Stimulated activated naive CD8-positive, alpha-beta T cell treated with anti-CD3 and anti-CD28 coated beads, Interleukin-15, Interleukin-2, amounts not matched to agents 100 ng/mL and 50 ng/mL, for 24 hours (primary cell): Measurements from ENCODE around the gene PELI3.

Experiments used
- H3K27ac Mint-ChIP-seq: one replicate; pipeline ENCODE4 v1.8.0; 2021; ENCODE audit warnings: mild to moderate bottlenecking, mixed read lengths
- H3K27me3 Mint-ChIP-seq: one replicate; pipeline ENCODE4 v1.8.0; 2021; ENCODE audit warnings: mixed read lengths
- H3K36me3 Mint-ChIP-seq: one replicate; pipeline ENCODE4 v1.8.0; 2021; ENCODE audit warnings: low read depth, mixed read lengths
- H3K4me1 Mint-ChIP-seq: one replicate; pipeline ENCODE4 v1.8.0; 2021; ENCODE audit warnings: low read depth, mixed read lengths
- H3K4me3 Mint-ChIP-seq: one replicate; pipeline ENCODE4 v1.8.0; 2021; ENCODE audit warnings: mild to moderate bottlenecking, mixed read lengths
- H3K9me3 Mint-ChIP-seq: one replicate; pipeline ENCODE4 v1.8.0; 2021; ENCODE audit warnings: mixed read lengths

Gene PELI3

DNA sequence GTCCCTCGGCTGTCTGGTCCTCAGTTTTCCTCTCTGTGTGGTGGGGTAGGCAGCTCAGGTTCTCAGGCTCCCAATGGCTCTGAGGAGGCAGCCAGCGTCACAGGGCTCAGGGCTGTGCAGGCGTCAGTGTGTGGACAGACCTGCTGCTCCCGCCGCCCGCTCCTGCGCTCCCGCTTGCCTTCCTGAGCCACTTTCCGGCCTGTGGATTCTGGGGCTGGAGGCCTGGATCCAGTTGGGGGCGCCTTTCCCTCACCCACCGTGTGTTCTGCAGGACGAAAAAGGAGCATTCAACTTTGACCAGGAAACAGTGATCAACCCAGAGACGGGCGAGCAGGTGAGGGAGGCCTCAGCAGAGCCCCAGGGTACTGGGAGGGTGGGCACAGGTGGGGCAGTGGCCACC is 28.2 kb downstream of the PELI3 start:
- peaks cover 33% of the 10 kb centered on the region for H3K36me3 Mint-ChIP-seq

DNA sequence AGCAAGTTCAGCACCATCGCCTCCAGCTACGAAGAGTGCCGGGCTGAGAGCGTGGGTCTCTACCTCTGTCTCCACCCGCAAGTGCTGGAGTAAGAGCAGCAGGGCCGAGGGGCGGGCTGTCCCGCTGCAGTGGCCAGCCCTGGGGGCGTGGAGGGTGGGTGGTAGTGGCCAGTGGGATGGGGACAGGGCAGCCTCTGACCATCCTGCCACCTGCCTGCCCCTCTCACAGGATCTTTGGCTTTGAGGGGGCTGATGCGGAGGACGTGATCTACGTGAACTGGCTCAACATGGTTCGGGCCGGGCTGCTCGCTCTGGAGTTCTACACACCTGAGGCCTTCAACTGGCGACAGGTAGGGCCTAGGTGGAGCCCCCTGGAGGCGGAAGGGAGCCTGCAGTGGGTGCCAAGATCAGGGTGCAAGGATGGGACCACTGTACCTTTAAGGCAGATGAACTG is 28.7 kb downstream of the PELI3 start:
- H3K27ac Mint-ChIP-seq: no peak overlapping the region

More for the DNA sequence above, 28.2 kb downstream of the PELI3 start:
- no peak overlapping the region for H3K4me3 Mint-ChIP-seq
- H3K27ac Mint-ChIP-seq: no peak overlapping the region
- no peaks in the 10 kb centered on the region for H3K9me3 Mint-ChIP-seq
- H3K4me1 Mint-ChIP-seq: no peaks in the 10 kb centered on the region
- H3K27me3 Mint-ChIP-seq: no peaks in the 10 kb centered on the region

DNA sequence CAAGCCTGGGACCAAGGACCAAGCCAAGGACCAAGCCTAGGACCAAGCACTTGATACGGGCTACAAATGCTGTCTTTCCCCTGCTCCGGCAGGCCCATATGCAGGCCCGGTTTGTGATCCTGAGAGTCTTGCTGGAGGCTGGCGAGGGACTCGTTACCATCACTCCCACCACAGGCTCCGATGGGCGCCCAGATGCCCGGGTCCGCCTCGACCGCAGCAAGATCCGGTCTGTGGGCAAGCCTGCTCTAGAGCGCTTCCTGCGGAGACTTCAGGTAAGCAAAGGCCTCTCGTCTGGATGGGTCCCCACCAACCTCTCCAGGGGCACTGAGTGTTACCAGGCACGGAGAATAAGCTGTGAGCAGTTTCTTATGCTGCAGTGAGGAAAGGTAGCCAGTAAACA is 30.5 kb downstream of the PELI3 start:
- Mint-ChIP-seq H3K4me3 (no peak overlapping the region), H3K9me3 (no peaks in the 10 kb centered on the region), H3K4me1 (no peaks in the 10 kb centered on the region), H3K27ac (no peak overlapping the region), H3K27me3 (no peaks in the 10 kb centered on the region), H3K36me3 (peaks cover 43% of the 10 kb centered on the region)

More for the DNA sequence above, 28.7 kb downstream of the PELI3 start:
- Mint-ChIP-seq H3K9me3 (no peaks in the 10 kb centered on the region), H3K4me3 (no peak overlapping the region), H3K4me1 (no peaks in the 10 kb centered on the region), H3K36me3 (peaks cover 36% of the 10 kb centered on the region), H3K27me3 (no peaks in the 10 kb centered on the region)

DNA sequence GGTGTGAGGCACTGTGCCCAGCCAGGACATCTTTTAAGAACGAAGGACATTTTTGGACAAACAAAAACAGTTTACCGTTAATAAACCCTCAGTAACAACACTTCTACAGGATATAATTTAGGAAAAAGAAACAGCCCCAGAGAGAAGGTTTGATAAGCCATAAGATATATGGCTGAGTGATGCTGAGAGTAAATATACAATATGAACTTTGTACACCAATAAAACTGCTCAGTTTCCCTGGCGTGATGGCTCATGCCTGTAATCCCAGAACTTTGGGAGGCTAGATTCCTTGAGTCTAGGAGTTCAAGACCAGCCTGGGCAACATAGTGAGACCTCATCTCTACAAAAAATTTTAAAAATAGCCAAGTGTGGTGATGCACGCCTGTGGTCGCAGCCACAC is 31.8 kb downstream of the PELI3 start:
- no peaks in the 10 kb centered on the region for H3K9me3 Mint-ChIP-seq
- H3K4me1 Mint-ChIP-seq: no peaks in the 10 kb centered on the region
- no peak overlapping the region for H3K27ac Mint-ChIP-seq
- H3K4me3 Mint-ChIP-seq: no peak overlapping the region
- H3K27me3 Mint-ChIP-seq: no peaks in the 10 kb centered on the region
- peaks cover 42% of the 10 kb centered on the region for H3K36me3 Mint-ChIP-seq

GRCh38 chr11:66505276-66505816 is 38.6 kb downstream of the PELI3 start:
- Mint-ChIP-seq H3K9me3 (no peaks in the 10 kb centered on the region), H3K4me1 (peaks cover 4% of the 10 kb centered on the region), H3K27me3 (no peaks in the 10 kb centered on the region), H3K27ac (no peak overlapping the region), H3K36me3 (peaks cover 34% of the 10 kb centered on the region), H3K4me3 (no peak overlapping the region)

DNA sequence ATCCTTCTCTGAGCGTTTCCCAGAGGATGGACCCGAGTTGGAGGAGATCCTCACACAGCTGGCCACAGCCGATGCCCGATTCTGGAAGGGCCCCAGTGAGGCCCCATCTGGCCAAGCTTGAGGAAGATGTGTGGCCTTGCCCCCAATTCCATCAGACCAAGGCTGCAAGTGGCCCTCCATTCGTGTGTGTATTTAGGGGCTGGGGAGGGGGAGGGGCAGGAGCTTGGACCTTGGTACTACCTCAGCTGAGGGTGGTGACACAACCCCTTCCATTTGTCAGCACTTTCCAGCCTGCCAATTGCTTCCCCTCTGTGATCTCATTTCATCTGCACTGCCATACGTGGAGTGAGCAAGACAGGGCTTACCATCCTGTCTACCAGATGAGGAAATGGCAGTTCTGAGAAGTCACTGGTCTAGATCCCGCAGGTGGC is 42.4 kb downstream of the PELI3 start:
- Mint-ChIP-seq H3K4me1 (peaks cover 12% of the 10 kb centered on the region), H3K27ac (no peak overlapping the region), H3K4me3 (no peak overlapping the region), H3K27me3 (no peaks in the 10 kb centered on the region), H3K9me3 (no peaks in the 10 kb centered on the region), H3K36me3 (peaks cover 18% of the 10 kb centered on the region)

- Mint-ChIP-seq H3K4me3 (peak within 1 kb of the TSS; percentile 96), H3K36me3 (peaks cover 14% of the 10 kb centered on the region), H3K4me1 (peaks cover 12% of the 10 kb centered on the region), H3K9me3 (no peaks in the 10 kb centered on the region), H3K27me3 (no peaks in the 10 kb centered on the region), H3K27ac (peak within 1 kb of the TSS; percentile 68)
Observed at GRCh38 chr11:66510271-66510989, 43.7 kb downstream of the PELI3 start, which contains the start of gene BBS1. Gene BBS1 (plus strand): TSS chr11:66510635. CDS start chr11:66510660, 25 bp downstream.

GRCh38 chr11:66510990-66511339 is 44.3 kb downstream of the PELI3 start:
- H3K4me1 Mint-ChIP-seq: peaks cover 12% of the 10 kb centered on the region
- H3K4me3 Mint-ChIP-seq: peak overlapping the region; percentile 96
- no peaks in the 10 kb centered on the region for H3K9me3 Mint-ChIP-seq
- H3K36me3 Mint-ChIP-seq: peaks cover 14% of the 10 kb centered on the region
- no peaks in the 10 kb centered on the region for H3K27me3 Mint-ChIP-seq
- H3K27ac Mint-ChIP-seq: peak overlapping the region; percentile 68

DNA sequence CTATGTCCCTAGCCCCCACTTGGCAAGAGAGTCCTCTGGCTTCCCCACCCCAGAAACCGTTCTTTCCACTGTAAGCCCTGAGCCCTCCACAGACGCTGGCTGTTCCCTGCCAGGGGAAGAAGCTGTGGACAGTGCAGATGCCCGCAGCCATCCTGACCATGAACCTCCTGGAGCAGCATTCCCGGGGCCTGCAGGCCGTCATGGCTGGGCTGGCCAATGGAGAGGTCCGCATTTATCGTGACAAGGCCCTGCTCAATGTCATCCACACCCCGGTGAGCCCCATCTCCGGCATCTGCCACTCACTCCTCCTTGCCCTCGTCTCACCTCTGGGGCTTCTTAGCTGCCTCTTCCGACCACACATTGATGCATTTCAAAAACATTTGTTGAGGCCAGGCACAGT is 56.9 kb downstream of the PELI3 start:
- Mint-ChIP-seq H3K36me3 (peaks cover 35% of the 10 kb centered on the region), H3K27ac (no peak overlapping the region), H3K4me3 (no peak overlapping the region), H3K4me1 (no peaks in the 10 kb centered on the region), H3K9me3 (no peaks in the 10 kb centered on the region), H3K27me3 (no peaks in the 10 kb centered on the region)

GRCh38 chr11:66524304-66525040 is 57.8 kb downstream of the PELI3 start:
- H3K4me3 Mint-ChIP-seq: no peak overlapping the region
- H3K27ac Mint-ChIP-seq: no peak overlapping the region
- no peaks in the 10 kb centered on the region for H3K27me3 Mint-ChIP-seq
- H3K9me3 Mint-ChIP-seq: no peaks in the 10 kb centered on the region
- H3K36me3 Mint-ChIP-seq: peaks cover 32% of the 10 kb centered on the region
- H3K4me1 Mint-ChIP-seq: no peaks in the 10 kb centered on the region
